ENCODE data around the gene MRI1. TPM values are rescaled to one million over a fixed set of nuclear protein-coding genes. Genes with fewer than 3 reads are reported as not detected.

The MRI1 gene
- total RNA-seq, 1 experiment from 2014 or later: 19.6 TPM

Other genes starting within 250 kb of the MRI1 start
- 115 TPM for gene C19orf53, start 9.9 kb downstream of the MRI1 start, total RNA-seq (2021; ENCODE audit: unreplicated experiment)
- 9.8 TPM for gene ZSWIM4, start 30.9 kb downstream of the MRI1 start, total RNA-seq (2021; ENCODE audit: unreplicated experiment)
- gene NANOS3, start 112.6 kb downstream of the MRI1 start, total RNA-seq (2021; ENCODE audit: unreplicated experiment): not detected
- 1.7 TPM for gene BRME1, start 141.6 kb downstream of the MRI1 start, total RNA-seq (2021; ENCODE audit: unreplicated experiment)
- 51.5 TPM for gene CC2D1A, start 141.7 kb downstream of the MRI1 start, total RNA-seq (2021; ENCODE audit: unreplicated experiment)
- gene PODNL1, start 173.9 kb downstream of the MRI1 start, total RNA-seq (2021; ENCODE audit: unreplicated experiment): 0.71 TPM
- gene DCAF15, start 188.0 kb downstream of the MRI1 start, total RNA-seq (2021; ENCODE audit: unreplicated experiment): 46.2 TPM
- 16.3 TPM for gene RFX1, start 241.8 kb downstream of the MRI1 start, total RNA-seq (2021; ENCODE audit: unreplicated experiment)